ENCODE data around the gene TAF4B. TPM values are rescaled to one million over a fixed set of nuclear protein-coding genes. Genes with fewer than 3 reads are reported as not detected.

Gene TAF4B
- total RNA-seq, 1 donor from 2014 or later, result 1.4 TPM

- Mint-ChIP-seq H3K4me3 (ENCODE audit: unreplicated experiment) (no peak overlapping the region), H3K9me3 (ENCODE audit: unreplicated experiment) (no peaks in the 10 kb centered on the region), H3K36me3 (ENCODE audit: unreplicated experiment) (peaks cover 21% of the 10 kb centered on the region), H3K4me1 (ENCODE audit: low read depth, unreplicated experiment) (no peaks in the 10 kb centered on the region), H3K27ac (ENCODE audit: unreplicated experiment) (no peak overlapping the region), H3K27me3 (ENCODE audit: unreplicated experiment) (no peaks in the 10 kb centered on the region)
- TF ChIP-seq CTCF (IDR thresholded peaks at IDR 0.05; ENCODE audit: partially characterized antibody, unreplicated experiment), result no peak
- DNase-seq, result no peak
Observed at GRCh38 chr18:26279428-26279827, 53.2 kb downstream of the TAF4B start.

- H3K27me3 Mint-ChIP-seq (ENCODE audit: unreplicated experiment), result no peaks in the 10 kb centered on the region
Observed at GRCh38 chr18:26286008-26286407, 59.8 kb downstream of the TAF4B start.

GRCh38 chr18:26287644-26288043, 61.4 kb downstream of the TAF4B start:
- H3K27ac Mint-ChIP-seq (ENCODE audit: unreplicated experiment), result no peak overlapping the region

More at GRCh38 chr18:26286008-26286407, 59.8 kb downstream of the TAF4B start:
- Mint-ChIP-seq H3K27ac (ENCODE audit: unreplicated experiment) (no peak overlapping the region), H3K36me3 (ENCODE audit: unreplicated experiment) (peaks cover 5% of the 10 kb centered on the region), H3K9me3 (ENCODE audit: unreplicated experiment) (no peaks in the 10 kb centered on the region), H3K4me1 (ENCODE audit: low read depth, unreplicated experiment) (no peaks in the 10 kb centered on the region), H3K4me3 (ENCODE audit: unreplicated experiment) (no peak overlapping the region)
- DNase-seq, result no peak
- no peak for TF ChIP-seq CTCF (IDR thresholded peaks at IDR 0.05; ENCODE audit: partially characterized antibody, unreplicated experiment)

GRCh38 chr18:26290385-26290784, 64.1 kb downstream of the TAF4B start:
- Mint-ChIP-seq H3K4me1 (ENCODE audit: low read depth, unreplicated experiment) (no peaks in the 10 kb centered on the region), H3K27me3 (ENCODE audit: unreplicated experiment) (no peaks in the 10 kb centered on the region), H3K4me3 (ENCODE audit: unreplicated experiment) (no peak overlapping the region), H3K27ac (ENCODE audit: unreplicated experiment) (no peak overlapping the region), H3K36me3 (ENCODE audit: unreplicated experiment) (no peaks in the 10 kb centered on the region), H3K9me3 (ENCODE audit: unreplicated experiment) (no peaks in the 10 kb centered on the region)
- TF ChIP-seq CTCF (IDR thresholded peaks at IDR 0.05; ENCODE audit: partially characterized antibody, unreplicated experiment), result no peak
- no peak for DNase-seq

More at GRCh38 chr18:26287644-26288043, 61.4 kb downstream of the TAF4B start:
- no peaks in the 10 kb centered on the region for H3K9me3 Mint-ChIP-seq (ENCODE audit: unreplicated experiment)
- H3K36me3 Mint-ChIP-seq (ENCODE audit: unreplicated experiment), result peaks cover 4% of the 10 kb centered on the region
- H3K4me3 Mint-ChIP-seq (ENCODE audit: unreplicated experiment), result no peak overlapping the region
- H3K27me3 Mint-ChIP-seq (ENCODE audit: unreplicated experiment), result no peaks in the 10 kb centered on the region
- no peaks in the 10 kb centered on the region for H3K4me1 Mint-ChIP-seq (ENCODE audit: low read depth, unreplicated experiment)
- TF ChIP-seq CTCF (IDR thresholded peaks at IDR 0.05; ENCODE audit: partially characterized antibody, unreplicated experiment), result no peak
- DNase-seq, result no peak

- Mint-ChIP-seq H3K36me3 (ENCODE audit: unreplicated experiment) (no peaks in the 10 kb centered on the region), H3K4me3 (ENCODE audit: unreplicated experiment) (no peak overlapping the region), H3K27ac (ENCODE audit: unreplicated experiment) (no peak overlapping the region), H3K9me3 (ENCODE audit: unreplicated experiment) (no peaks in the 10 kb centered on the region), H3K27me3 (ENCODE audit: unreplicated experiment) (no peaks in the 10 kb centered on the region), H3K4me1 (ENCODE audit: low read depth, unreplicated experiment) (no peaks in the 10 kb centered on the region)
- no peak for TF ChIP-seq CTCF (IDR thresholded peaks at IDR 0.05; ENCODE audit: partially characterized antibody, unreplicated experiment)
- DNase-seq, result no peak
Observed at GRCh38 chr18:26293982-26294381, 67.7 kb downstream of the TAF4B start.

Data from glutamatergic neuron (in vitro differentiated cells).